Caco-2 (cell line): ENCODE data around the gene SLC17A7. TPM values are rescaled to one million over a fixed set of nuclear protein-coding genes. Genes with fewer than 3 reads are reported as not detected.

Experiments
- BruUV-seq: library from RNA; stranded (reverse); fragments of 400-500 nt; replicated peaks from 2 replicates; lab custom pipeline; 2021; lab: Mats Ljungman, UMichigan
- CTCF ChIA-PET: fragments of 300-600 bp; sonication (Branson Sonifier 250); formaldehyde crosslinking; loops from one replicate; lab custom pipeline; 2022; ENCODE audit warnings: antibody characterized with exemption; lab: Charles Lee
- POLR2A ChIA-PET: fragments of 300-600 bp; sonication (Branson Sonifier 250); formaldehyde crosslinking; loops from one replicate; lab custom pipeline; 2022; ENCODE audit warnings: antibody characterized with exemption; lab: Charles Lee
- DNase-seq, 2 experiments: peaks; one replicate each; pipeline versions ENCODE4 v3.0.0 to v3.0.0-alpha.2; 2020 to 2022
- H3K27me3 ChIP-seq: replicated peaks from 2 replicates; pipeline ENCODE4 v1.6.0; 2011; ENCODE audit warnings: low read length; ENCODE audit not compliant: control insufficient read depth, insufficient read depth
- H3K36me3 ChIP-seq: 2 replicates; pipeline ENCODE4 v1.5.1; 2011; ENCODE audit warnings: low read length; ENCODE audit not compliant: control insufficient read depth, insufficient read depth
- H3K4me1 ChIP-seq: fragments of 250-450 bp; sonication (Bioruptor Pico); 2 replicates; pipeline ENCODE4 v1.5.1; 2020; ENCODE audit warnings: mild to moderate bottlenecking
- H3K4me3 ChIP-seq: 2 replicates; pipeline ENCODE4 v1.5.1; 2011; ENCODE audit warnings: low read depth, mild to moderate bottlenecking, control low read depth, low read length
- H3K9me3 ChIP-seq: fragments of 250-450 bp; sonication (Bioruptor Pico); 2 replicates; pipeline ENCODE4 v1.5.1; 2020; ENCODE audit warnings: mild to moderate bottlenecking, moderate library complexity
- H3K27ac Mint-ChIP-seq: one replicate; pipeline ENCODE4 v1.8.0; 2022; ENCODE audit warnings: mixed read lengths; ENCODE audit not compliant: unreplicated experiment
- H3K27me3 Mint-ChIP-seq: one replicate; pipeline ENCODE4 v1.8.0; 2022; ENCODE audit warnings: mixed read lengths; ENCODE audit not compliant: insufficient read depth, unreplicated experiment
- H3K36me3 Mint-ChIP-seq: one replicate; pipeline ENCODE4 v1.8.0; 2022; ENCODE audit warnings: mild to moderate bottlenecking, mixed read lengths; ENCODE audit not compliant: insufficient read depth, unreplicated experiment
- H3K4me1 Mint-ChIP-seq: one replicate; pipeline ENCODE4 v1.8.0; 2022; ENCODE audit warnings: low read depth, mixed read lengths; ENCODE audit not compliant: unreplicated experiment
- H3K4me3 Mint-ChIP-seq: one replicate; pipeline ENCODE4 v1.8.0; 2022; ENCODE audit warnings: mild to moderate bottlenecking, moderate library complexity, mixed read lengths; ENCODE audit not compliant: unreplicated experiment
- H3K9me3 Mint-ChIP-seq: one replicate; pipeline ENCODE4 v1.8.0; 2022; ENCODE audit warnings: mixed read lengths; ENCODE audit not compliant: unreplicated experiment
- intact Hi-C: fragments of 100-400 bp; cut with micrococcal nuclease; formaldehyde crosslinking; loops from one replicate; pipeline ENCODE4 v1.10.0; 2022; ENCODE audit not compliant: unreplicated experiment
- total RNA-seq: library from RNA; stranded (reverse); gene quantifications from 2 replicates; pipeline ENCODE4 v1.2.3, GENCODE V29; 2022
- TF ChIP-seq, protein P1 (sequence below), 2 experiments: fragments of 200-600 bp in 1 of 2; IDR thresholded peaks; 1 replicate in 1 of 2; 2 replicates in 1 of 2; pipeline versions ENCODE4 v1.5.1 to v1.8.0; 2011 to 2022; ENCODE audit warnings: antibody characterized with exemption in 1 of 2, control low read depth in 1 of 2, inconsistent platforms in 1 of 2, low read depth in 1 of 2, low read length in 1 of 2, mild to moderate bottlenecking in 1 of 2, moderate library complexity in 1 of 2; ENCODE audit not compliant: insufficient read depth in 1 of 2, severe bottlenecking in 1 of 2, unreplicated experiment in 1 of 2

SLC17A7 gene
- total RNA-seq, 1 experiment from 2014 or later = 0.36 TPM

DNA sequence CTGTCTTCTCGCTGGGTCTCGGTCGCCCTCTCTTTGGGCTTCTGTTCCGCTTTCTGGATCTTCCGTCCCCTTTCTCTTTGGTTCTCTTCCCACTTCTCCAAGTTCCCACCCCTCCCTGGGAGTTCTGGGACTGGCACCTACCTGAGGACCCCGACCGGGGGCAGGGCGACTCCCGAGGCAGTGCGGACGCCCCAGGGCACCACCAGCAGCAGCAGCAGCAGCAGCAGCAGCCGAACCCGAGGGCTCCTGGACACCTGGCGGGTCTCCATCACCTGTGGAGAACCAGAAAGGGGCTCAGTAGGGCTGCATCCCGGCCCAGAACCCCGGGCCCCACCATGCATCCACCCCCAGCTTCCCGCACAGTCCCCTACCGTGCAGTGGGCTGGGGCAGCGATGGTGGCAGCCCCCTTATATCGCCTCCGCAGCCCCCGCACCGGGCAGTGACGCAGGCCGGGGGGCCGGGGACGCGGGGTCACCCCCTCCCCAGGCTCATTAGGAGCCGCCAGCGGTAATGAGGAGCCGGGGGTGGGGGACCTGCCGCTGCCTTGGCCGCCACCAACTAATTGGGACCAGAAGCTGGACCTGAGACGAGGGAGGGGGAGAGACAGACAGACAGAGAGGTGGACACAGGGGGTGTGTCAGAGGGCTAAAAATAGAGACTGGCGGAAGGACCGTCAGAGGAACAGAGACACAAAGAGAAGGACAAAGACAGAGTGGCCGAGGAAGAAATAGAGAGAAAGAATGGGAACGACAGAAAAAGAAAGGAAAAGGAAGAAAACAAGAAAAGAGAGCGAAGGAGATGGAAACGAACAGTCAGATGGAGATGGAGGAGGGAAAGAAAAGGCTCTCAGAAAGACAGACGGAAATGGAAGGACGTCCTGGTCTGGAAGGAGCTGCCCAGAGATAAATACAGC, 18.0 kb downstream of the SLC17A7 start, which contains the start of gene PTH2:
TSS of gene PTH2 (minus strand) at position 371 of the 914 bp plus-strand sequence. CDS start at position 269, 102 bp downstream.
- TF ChIP-seq, protein P1, sequence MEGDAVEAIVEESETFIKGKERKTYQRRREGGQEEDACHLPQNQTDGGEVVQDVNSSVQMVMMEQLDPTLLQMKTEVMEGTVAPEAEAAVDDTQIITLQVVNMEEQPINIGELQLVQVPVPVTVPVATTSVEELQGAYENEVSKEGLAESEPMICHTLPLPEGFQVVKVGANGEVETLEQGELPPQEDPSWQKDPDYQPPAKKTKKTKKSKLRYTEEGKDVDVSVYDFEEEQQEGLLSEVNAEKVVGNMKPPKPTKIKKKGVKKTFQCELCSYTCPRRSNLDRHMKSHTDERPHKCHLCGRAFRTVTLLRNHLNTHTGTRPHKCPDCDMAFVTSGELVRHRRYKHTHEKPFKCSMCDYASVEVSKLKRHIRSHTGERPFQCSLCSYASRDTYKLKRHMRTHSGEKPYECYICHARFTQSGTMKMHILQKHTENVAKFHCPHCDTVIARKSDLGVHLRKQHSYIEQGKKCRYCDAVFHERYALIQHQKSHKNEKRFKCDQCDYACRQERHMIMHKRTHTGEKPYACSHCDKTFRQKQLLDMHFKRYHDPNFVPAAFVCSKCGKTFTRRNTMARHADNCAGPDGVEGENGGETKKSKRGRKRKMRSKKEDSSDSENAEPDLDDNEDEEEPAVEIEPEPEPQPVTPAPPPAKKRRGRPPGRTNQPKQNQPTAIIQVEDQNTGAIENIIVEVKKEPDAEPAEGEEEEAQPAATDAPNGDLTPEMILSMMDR (IDR thresholded peaks at IDR 0.05; ENCODE audit: insufficient read depth in 1 of 2, low read depth in 1 of 2, low read length in 1 of 2, severe bottlenecking in 1 of 2, unreplicated experiment in 1 of 2) = no peak
- no peak for DNase-seq
- intact Hi-C loops = no loop called here
- BruUV-seq = no TSS peak
- Mint-ChIP-seq H3K4me1 (peaks cover 34% of the 10 kb centered on the region), H3K27ac (no peak within 1 kb of the TSS), H3K9me3 (no peaks in the 10 kb centered on the region), H3K36me3 (peaks cover 6% of the 10 kb centered on the region), H3K4me3 (peak within 1 kb of the TSS; percentile 60), H3K27me3 (peaks cover 57% of the 10 kb centered on the region)
- Histone ChIP-seq H3K36me3 (no peaks in the 10 kb centered on the region), H3K4me3 (no peak within 1 kb of the TSS), H3K9me3 (no peaks in the 10 kb centered on the region), H3K4me1 (peaks cover 35% of the 10 kb centered on the region), H3K27me3 (peaks cover 2% of the 10 kb centered on the region; the same call in 1 of the 2 replicates)
- ChIA-PET POLR2A (no interaction called here), CTCF (interaction anchor here (0.7 kb wide), 1 partner anchor 1151 kb away, joined by 3 read pairs; no protein-coding TSS in a partner anchor)

DNA sequence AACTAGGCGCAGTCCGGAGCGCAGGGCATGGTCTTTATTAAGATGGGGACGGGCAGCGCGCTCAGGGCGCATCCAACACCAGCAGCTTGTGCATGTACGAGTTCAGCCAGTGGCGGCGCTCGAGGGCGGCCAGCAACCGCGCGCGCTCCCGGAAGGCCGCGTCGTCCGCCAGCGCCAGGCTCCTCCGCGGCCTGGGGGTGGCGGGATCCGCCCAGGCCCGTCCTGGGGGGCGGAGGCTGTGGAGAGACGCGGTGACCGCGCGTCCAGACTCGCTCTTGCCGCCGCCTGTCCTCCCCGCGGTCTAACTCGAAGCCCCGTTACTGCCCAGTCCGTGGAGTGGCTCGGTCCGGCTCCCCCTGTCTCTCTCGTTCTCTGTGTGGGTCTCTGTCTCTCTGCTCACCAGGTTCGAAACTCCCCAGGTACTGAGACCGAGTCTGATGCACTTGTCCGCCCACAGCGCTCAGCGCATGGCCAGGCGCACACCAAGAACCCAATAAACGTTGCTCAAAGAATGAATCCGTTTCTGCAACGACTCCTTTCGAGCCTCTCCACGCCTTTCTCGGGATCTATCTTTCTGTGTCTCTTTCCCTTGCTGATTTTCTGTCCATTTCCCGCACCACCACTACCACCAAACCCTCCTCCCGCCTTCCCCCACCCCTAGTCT, 18.8 kb downstream of the SLC17A7 start:
- H3K27me3 Mint-ChIP-seq = peaks cover 63% of the 10 kb centered on the region
- BruUV-seq = no TSS peak
- Histone ChIP-seq H3K4me3 (no peak overlapping the region), H3K36me3 (no peaks in the 10 kb centered on the region), H3K9me3 (no peaks in the 10 kb centered on the region), H3K4me1 (peaks cover 29% of the 10 kb centered on the region), H3K27me3 (peaks cover 2% of the 10 kb centered on the region; the same call in 1 of the 2 replicates)
- no peaks in the 10 kb centered on the region for H3K9me3 Mint-ChIP-seq
- TF ChIP-seq, protein P1 (IDR thresholded peaks at IDR 0.05; ENCODE audit: insufficient read depth in 1 of 2, low read depth in 1 of 2, low read length in 1 of 2, severe bottlenecking in 1 of 2, unreplicated experiment in 1 of 2) = peak; percentile 29 to 51
- H3K4me3 Mint-ChIP-seq = peak overlapping the region; percentile 60
- H3K27ac Mint-ChIP-seq = no peak overlapping the region
- ChIA-PET POLR2A (no interaction called here), CTCF (interaction anchor here (0.6 kb wide), 1 partner anchor 36 kb away, joined by 5 read pairs; no protein-coding TSS in a partner anchor)
- peak in 1 of 2 experiments; percentile 58 for DNase-seq
- peaks cover 6% of the 10 kb centered on the region for H3K36me3 Mint-ChIP-seq
- peaks cover 34% of the 10 kb centered on the region for H3K4me1 Mint-ChIP-seq
- intact Hi-C loops = no loop called here

DNA sequence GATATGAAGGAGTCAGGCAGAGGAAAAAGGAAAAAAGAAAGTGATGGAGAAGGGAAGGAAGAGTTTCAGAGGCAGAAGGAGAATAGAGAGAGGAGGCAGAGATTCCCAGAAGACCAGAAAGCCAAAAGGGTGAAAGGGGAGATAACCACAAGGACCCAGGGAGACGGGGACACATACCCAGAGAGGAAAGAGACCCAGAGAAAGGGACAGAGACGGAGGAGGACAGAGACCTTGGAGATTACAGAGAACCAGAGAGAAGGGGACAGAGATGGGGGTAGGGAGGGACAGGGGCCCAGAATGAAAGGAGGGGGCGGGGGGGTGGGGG, 19.5 kb downstream of the SLC17A7 start:
- DNase-seq = no peak
- Mint-ChIP-seq H3K4me3 (peak overlapping the region; percentile 39), H3K27me3 (peaks cover 61% of the 10 kb centered on the region), H3K27ac (no peak overlapping the region), H3K9me3 (no peaks in the 10 kb centered on the region), H3K36me3 (peaks cover 6% of the 10 kb centered on the region), H3K4me1 (peaks cover 31% of the 10 kb centered on the region)
- H3K36me3 ChIP-seq = no peaks in the 10 kb centered on the region
- ChIA-PET POLR2A (no interaction called here), CTCF (interaction anchor here (0.6 kb wide), 1 partner anchor 36 kb away, joined by 5 read pairs; no protein-coding TSS in a partner anchor)
- peaks cover 29% of the 10 kb centered on the region for H3K4me1 ChIP-seq
- intact Hi-C loops = no loop called here
- peaks cover 2% of the 10 kb centered on the region; the same call in 1 of the 2 replicates for H3K27me3 ChIP-seq
- BruUV-seq = no TSS peak
- TF ChIP-seq, protein P1 (IDR thresholded peaks at IDR 0.05; ENCODE audit: insufficient read depth in 1 of 2, low read depth in 1 of 2, low read length in 1 of 2, severe bottlenecking in 1 of 2, unreplicated experiment in 1 of 2) = no peak
- H3K4me3 ChIP-seq = no peak overlapping the region
- no peaks in the 10 kb centered on the region for H3K9me3 ChIP-seq
